Activated CD4-positive, alpha-beta T cell treated with anti-CD3 and anti-CD28 coated beads, Interleukin-2, amount 10 ng/mL, durations not matched to agents 7 days and 5 days (primary cell): ENCODE measurements around the gene MARVELD1. TPM values are rescaled to one million over a fixed set of nuclear protein-coding genes. Genes with fewer than 3 reads are reported as not detected.

Experiments used
- CTCF ChIA-PET: fragments of 350-600 bp; sonication (Branson Sonifier 250); formaldehyde crosslinking; loops from one replicate; lab custom pipeline; 2021; ENCODE audit warnings: antibody characterized with exemption; lab: Charles Lee
- POLR2A ChIA-PET: fragments of 350-600 bp; sonication (Branson Sonifier 250); formaldehyde crosslinking; loops from one replicate; lab custom pipeline; 2021; ENCODE audit warnings: antibody characterized with exemption; lab: Charles Lee
- DNase-seq: peaks from one replicate; pipeline ENCODE4 v3.0.0-alpha.2; 2020
- H3K27ac Mint-ChIP-seq: one replicate; pipeline ENCODE4 v1.8.0; 2021; ENCODE audit warnings: mild to moderate bottlenecking, moderate library complexity, mixed read lengths
- H3K27me3 Mint-ChIP-seq: one replicate; pipeline ENCODE4 v1.8.0; 2021; ENCODE audit warnings: mixed read lengths
- H3K36me3 Mint-ChIP-seq: one replicate; pipeline ENCODE4 v1.8.0; 2021; ENCODE audit warnings: low read depth, mixed read lengths
- H3K4me1 Mint-ChIP-seq: one replicate; pipeline ENCODE4 v1.8.0; 2021; ENCODE audit warnings: mixed read lengths
- H3K4me3 Mint-ChIP-seq: one replicate; pipeline ENCODE4 v1.8.0; 2021; ENCODE audit warnings: mild to moderate bottlenecking, moderate library complexity, mixed read lengths
- H3K9me3 Mint-ChIP-seq: one replicate; pipeline ENCODE4 v1.8.0; 2021; ENCODE audit warnings: mixed read lengths
- total RNA-seq, 2 experiments: library from RNA; stranded (reverse); gene quantifications; one replicate each; pipeline ENCODE4 v1.2.3, GENCODE V29; 2021

Gene MARVELD1
- total RNA-seq, 2 experiments from 2014 or later = 1.3 to 1.8 TPM

- ChIA-PET CTCF (interaction anchor here (1.0 to 4.3 kb wide), 5 partner anchors 11 to 166 kb away, joined by 3 to 29 read pairs (median 6); partner anchors contain the start of genes AVPI1, MARVELD1 and ZFYVE27), POLR2A (no interaction called here)
These were observed 10.0 kb upstream of the MARVELD1 start for GRCh38 chr10:97703398-97704067.

GRCh38 chr10:97704341-97704740 is 9.2 kb upstream of the MARVELD1 start:
- DNase-seq = no peak
- ChIA-PET CTCF (interaction anchor here (1.6 to 4.3 kb wide), 3 partner anchors 10 to 165 kb away, joined by 3 to 29 read pairs (median 18); partner anchors contain the start of genes AVPI1 and MARVELD1), POLR2A (no interaction called here)
- Mint-ChIP-seq H3K36me3 (no peaks in the 10 kb centered on the region), H3K27ac (no peak overlapping the region), H3K4me1 (no peaks in the 10 kb centered on the region), H3K9me3 (no peaks in the 10 kb centered on the region), H3K4me3 (no peak overlapping the region), H3K27me3 (peaks cover 17% of the 10 kb centered on the region)

More at GRCh38 chr10:97703398-97704067, 10.0 kb upstream of the MARVELD1 start:
- Mint-ChIP-seq H3K27ac (no peak overlapping the region), H3K9me3 (no peaks in the 10 kb centered on the region), H3K4me1 (no peaks in the 10 kb centered on the region), H3K27me3 (peaks cover 15% of the 10 kb centered on the region), H3K4me3 (no peak overlapping the region), H3K36me3 (no peaks in the 10 kb centered on the region)
- DNase-seq = no peak

GRCh38 chr10:97705006-97705670 is 8.4 kb upstream of the MARVELD1 start:
- ChIA-PET POLR2A (no interaction called here), CTCF (interaction anchor here (0.5 to 4.3 kb wide), 3 partner anchors 9 to 300 kb away, joined by 3 to 18 read pairs (median 3); partner anchors contain the start of gene MARVELD1)
- Mint-ChIP-seq H3K27me3 (peaks cover 20% of the 10 kb centered on the region), H3K9me3 (no peaks in the 10 kb centered on the region), H3K27ac (peak overlapping the region; percentile 57), H3K4me1 (no peaks in the 10 kb centered on the region), H3K36me3 (no peaks in the 10 kb centered on the region), H3K4me3 (no peak overlapping the region)
- no peak for DNase-seq

- Mint-ChIP-seq H3K36me3 (no peaks in the 10 kb centered on the region), H3K4me3 (no peak overlapping the region), H3K9me3 (no peaks in the 10 kb centered on the region), H3K27me3 (peaks cover 24% of the 10 kb centered on the region), H3K4me1 (no peaks in the 10 kb centered on the region), H3K27ac (no peak overlapping the region)
- CTCF ChIA-PET = interaction anchor here (1.4 to 1.9 kb wide), 3 partner anchors 17 to 29 kb away, joined by 3 to 5 read pairs (median 4); partner anchors contain the start of gene ZFYVE27
- POLR2A ChIA-PET = no interaction called here
- DNase-seq = no peak
These were observed 6.2 kb upstream of the MARVELD1 start for GRCh38 chr10:97707134-97707861.

- CTCF ChIA-PET = interaction anchor here (0.6 to 1.9 kb wide), 5 partner anchors 11 to 22 kb away, joined by 3 to 9 read pairs (median 5); partner anchors contain the start of gene AVPI1
- no peak overlapping the region for H3K4me3 Mint-ChIP-seq
- no peaks in the 10 kb centered on the region for H3K9me3 Mint-ChIP-seq
- no peak for DNase-seq
- no peaks in the 10 kb centered on the region for H3K36me3 Mint-ChIP-seq
- POLR2A ChIA-PET = no interaction called here
- no peak overlapping the region for H3K27ac Mint-ChIP-seq
- peaks cover 5% of the 10 kb centered on the region for H3K4me1 Mint-ChIP-seq
- H3K27me3 Mint-ChIP-seq = peaks cover 26% of the 10 kb centered on the region
These were observed 5.4 kb upstream of the MARVELD1 start for GRCh38 chr10:97708167-97708566.

- DNase-seq = peak; percentile 53
- peaks cover 21% of the 10 kb centered on the region for H3K27me3 Mint-ChIP-seq
- no peak overlapping the region for H3K27ac Mint-ChIP-seq
- H3K4me1 Mint-ChIP-seq = peaks cover 8% of the 10 kb centered on the region
- H3K9me3 Mint-ChIP-seq = no peaks in the 10 kb centered on the region
- H3K4me3 Mint-ChIP-seq = no peak overlapping the region
- ChIA-PET POLR2A (no interaction called here), CTCF (interaction anchor here (0.7 to 3.1 kb wide), 11 partner anchors 8 to 334 kb away, joined by 3 to 10 read pairs (median 4); partner anchors contain the start of genes AVPI1 and ZFYVE27)
- no peaks in the 10 kb centered on the region for H3K36me3 Mint-ChIP-seq
These were observed 4.3 kb upstream of the MARVELD1 start for GRCh38 chr10:97708976-97709946.

- no peak for DNase-seq
- peaks cover 15% of the 10 kb centered on the region for H3K4me1 Mint-ChIP-seq
- no peak overlapping the region for H3K4me3 Mint-ChIP-seq
- no peaks in the 10 kb centered on the region for H3K36me3 Mint-ChIP-seq
- ChIA-PET CTCF (interaction anchor here (0.9 to 3.1 kb wide), 6 partner anchors 9 to 25 kb away, joined by 3 to 19 read pairs (median 8); partner anchors contain the start of gene ZFYVE27), POLR2A (interaction anchor here (0.6 kb wide), 1 partner anchor 116 kb away, joined by 3 read pairs; no protein-coding TSS in a partner anchor)
- no peak overlapping the region for H3K27ac Mint-ChIP-seq
- H3K27me3 Mint-ChIP-seq = peaks cover 31% of the 10 kb centered on the region
- no peaks in the 10 kb centered on the region for H3K9me3 Mint-ChIP-seq
These were observed 1.6 kb upstream of the MARVELD1 start for GRCh38 chr10:97711640-97712572.

GRCh38 chr10:97713826-97714400 is 383 bp downstream of the MARVELD1 start:
- Mint-ChIP-seq H3K4me3 (peak overlapping the region; percentile 93), H3K9me3 (no peaks in the 10 kb centered on the region), H3K27me3 (peaks cover 27% of the 10 kb centered on the region), H3K27ac (peak overlapping the region; percentile 84), H3K4me1 (peaks cover 15% of the 10 kb centered on the region), H3K36me3 (no peaks in the 10 kb centered on the region)
- ChIA-PET CTCF (interaction anchor here (0.5 to 3.1 kb wide), 8 partner anchors 11 to 156 kb away, joined by 3 to 19 read pairs (median 3); partner anchors contain the start of gene ZFYVE27), POLR2A (interaction anchor here (0.6 kb wide), 1 partner anchor 700 kb away, joined by 3 read pairs; no protein-coding TSS in a partner anchor)
- peak; percentile 56 for DNase-seq

GRCh38 chr10:97714401-97715258 is 1.1 kb downstream of the MARVELD1 start:
- Mint-ChIP-seq H3K9me3 (no peaks in the 10 kb centered on the region), H3K27ac (no peak overlapping the region), H3K4me3 (peak overlapping the region; percentile 93), H3K4me1 (peaks cover 15% of the 10 kb centered on the region), H3K36me3 (no peaks in the 10 kb centered on the region), H3K27me3 (peaks cover 25% of the 10 kb centered on the region)
- no peak for DNase-seq
- POLR2A ChIA-PET = no interaction called here
- CTCF ChIA-PET = interaction anchor here (1.0 to 3.1 kb wide), 7 partner anchors 11 to 156 kb away, joined by 3 to 19 read pairs (median 3); partner anchors contain the start of gene ZFYVE27
